CD8-positive, alpha-beta memory T cell (primary cell): ENCODE measurements around the gene TAF3. TPM values are rescaled to one million over a fixed set of nuclear protein-coding genes. Genes with fewer than 3 reads are reported as not detected.

Experiments used
- CTCF ChIA-PET: fragments of 350-600 bp; sonication (Branson Sonifier 250); formaldehyde crosslinking; loops from one replicate; lab custom pipeline; 2021; ENCODE audit warnings: antibody characterized with exemption; lab: Charles Lee
- POLR2A ChIA-PET: fragments of 350-600 bp; sonication (Branson Sonifier 250); formaldehyde crosslinking; loops from one replicate; lab custom pipeline; 2021; ENCODE audit warnings: antibody characterized with exemption; lab: Charles Lee
- DNase-seq, 5 donors: peaks; one replicate each; pipeline versions ENCODE4 v3.0.0 to v3.0.0-alpha.2; 2020 to 2022; ENCODE audit warnings: mixed read lengths in 1 of 5
- H3K27ac ChIP-seq: one replicate; pipeline ENCODE4 v1.7.0; 2013; ENCODE audit warnings: low read depth, mild to moderate bottlenecking, low read length, moderate library complexity
- H3K27me3 ChIP-seq: 2 replicates; pipeline ENCODE4 v1.7.0; 2013; ENCODE audit warnings: low read length, mild to moderate bottlenecking; ENCODE audit not compliant: insufficient read depth, poor library complexity, severe bottlenecking
- H3K36me3 ChIP-seq: 2 replicates; pipeline ENCODE4 v1.7.0; 2013; ENCODE audit warnings: mild to moderate bottlenecking, low read length, moderate library complexity; ENCODE audit not compliant: insufficient read depth
- H3K4me1 ChIP-seq: 2 replicates; pipeline ENCODE4 v1.7.0; 2013; ENCODE audit warnings: mild to moderate bottlenecking, low read length, moderate library complexity; ENCODE audit not compliant: insufficient read depth
- H3K4me3 ChIP-seq: 2 replicates; pipeline ENCODE4 v1.7.0; 2013; ENCODE audit warnings: mild to moderate bottlenecking, low read length
- H3K9me3 ChIP-seq: 2 replicates; pipeline ENCODE4 v1.7.0; 2013; ENCODE audit warnings: mild to moderate bottlenecking, low read length
- H3K27ac Mint-ChIP-seq, 8 donors: one replicate each; pipeline ENCODE4 v1.8.0; 2020 to 2021; ENCODE audit warnings: mixed read lengths in 8 of 8, mild to moderate bottlenecking in 6 of 8, inconsistent platforms in 3 of 8, moderate library complexity in 3 of 8
- H3K27me3 Mint-ChIP-seq, 2 donors: one replicate each; pipeline ENCODE4 v1.8.0; 2020 to 2021; ENCODE audit warnings: mixed read lengths in 2 of 2, mild to moderate bottlenecking in 1 of 2, moderate library complexity in 1 of 2
- H3K36me3 Mint-ChIP-seq, 3 donors: one replicate each; pipeline ENCODE4 v1.8.0; 2020 to 2021; ENCODE audit warnings: mixed read lengths in 3 of 3, inconsistent platforms in 1 of 3, mild to moderate bottlenecking in 1 of 3
- H3K4me1 Mint-ChIP-seq, 3 donors: one replicate each; pipeline ENCODE4 v1.8.0; 2020 to 2021; ENCODE audit warnings: mixed read lengths in 3 of 3, inconsistent platforms in 1 of 3, mild to moderate bottlenecking in 1 of 3
- H3K4me3 Mint-ChIP-seq, 7 donors: one replicate each; pipeline ENCODE4 v1.8.0; 2020 to 2021; ENCODE audit warnings: mixed read lengths in 7 of 7, mild to moderate bottlenecking in 6 of 7, moderate library complexity in 4 of 7, inconsistent platforms in 2 of 7
- H3K9me3 Mint-ChIP-seq, 5 donors: one replicate each; pipeline ENCODE4 v1.8.0; 2020 to 2022; ENCODE audit warnings: mixed read lengths in 5 of 5, mild to moderate bottlenecking in 3 of 5, moderate library complexity in 2 of 5, inconsistent platforms in 1 of 5
- polyA plus RNA-seq: library from polyadenylated mRNA; unstranded; fragments of 300-500 nt; fragmentation: Illumina TruSeq; gene quantifications from one replicate; pipeline ENCODE4 v1.2.3, GENCODE V29; 2021
- total RNA-seq, 2 experiments: library from RNA; stranded (reverse); gene quantifications; one replicate each; pipeline ENCODE4 v1.2.3, GENCODE V29; 2021

TAF3 gene
- total and polyA plus RNA-seq, 3 experiments from 2014 or later: 16.9 to 22.6 (median 22.5) TPM

DNA sequence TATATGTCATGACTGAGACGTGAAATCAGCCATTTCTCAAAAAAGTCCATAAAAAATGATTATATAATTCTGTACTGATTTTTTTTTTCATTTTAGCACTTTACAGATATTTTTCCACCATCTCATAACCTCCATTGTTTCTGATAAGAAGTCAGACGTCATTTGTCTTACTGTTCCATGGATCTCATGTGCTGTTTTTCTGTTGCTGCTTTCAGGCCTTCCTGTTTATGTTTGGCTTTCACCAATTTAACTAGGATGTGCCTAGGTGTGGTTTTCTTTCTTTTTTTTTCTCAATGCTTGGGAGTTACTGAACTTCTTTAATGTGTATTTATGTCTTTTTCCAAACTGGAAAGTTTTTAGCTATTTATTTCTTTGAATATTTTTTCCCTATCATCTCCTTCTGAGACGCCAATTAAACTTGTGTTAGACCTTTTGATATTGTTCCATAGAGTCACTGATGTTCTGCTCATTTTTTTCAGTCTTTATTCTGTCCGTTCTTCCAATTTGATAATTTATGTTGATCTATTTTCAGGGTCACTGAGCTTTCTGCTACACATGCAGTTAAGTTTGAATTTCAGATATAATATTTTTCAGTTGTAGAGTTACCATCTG, 43.3 kb downstream of the TAF3 start:
- DNase-seq: no peak
- no peak overlapping the region for H3K27ac Mint-ChIP-seq
- H3K9me3 Mint-ChIP-seq: peaks cover 16 to 26% (median 22%) of the 10 kb centered on the region in 5 donors
- Histone ChIP-seq H3K4me3 (no peak overlapping the region), H3K4me1 (no peaks in the 10 kb centered on the region), H3K9me3 (peaks cover 9% of the 10 kb centered on the region), H3K27me3 (no peaks in the 10 kb centered on the region), H3K27ac (no peak overlapping the region), H3K36me3 (no peaks in the 10 kb centered on the region)
- no peaks in the 10 kb centered on the region for H3K27me3 Mint-ChIP-seq
- no peak overlapping the region for H3K4me3 Mint-ChIP-seq
- CTCF ChIA-PET: interaction anchor here (2.4 kb wide), 1 partner anchor 9 kb away, joined by 5 read pairs; no protein-coding TSS in a partner anchor
- peaks cover 10 to 34% (median 30%) of the 10 kb centered on the region in 3 donors for H3K36me3 Mint-ChIP-seq
- peaks cover 27 to 49% (median 37%) of the 10 kb centered on the region in 3 donors for H3K4me1 Mint-ChIP-seq
- POLR2A ChIA-PET: no interaction called here

DNA sequence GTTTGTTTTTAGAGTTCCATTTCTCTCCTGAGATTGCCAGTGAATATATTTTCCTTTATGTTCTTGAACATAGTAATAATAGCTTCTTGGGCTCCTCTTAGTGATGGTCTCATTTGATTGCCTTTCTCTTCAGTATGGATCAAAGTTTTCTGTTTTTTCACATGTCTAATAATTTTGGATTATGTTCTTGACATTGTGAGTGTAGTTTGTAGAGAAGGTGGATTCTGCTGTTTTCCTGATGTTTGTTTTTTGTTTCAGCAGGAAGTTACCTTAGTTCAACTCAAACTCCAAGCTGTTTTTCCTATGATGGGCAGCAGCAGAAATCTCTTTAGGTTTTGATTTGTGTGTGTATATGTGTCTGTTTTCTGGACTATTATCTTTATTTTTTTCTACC, 43.8 kb downstream of the TAF3 start:
- ChIA-PET POLR2A (interaction anchor here (0.7 kb wide), 1 partner anchor 101 kb away, joined by 3 read pairs; no protein-coding TSS in a partner anchor), CTCF (interaction anchor here (2.4 kb wide), 1 partner anchor 9 kb away, joined by 5 read pairs; no protein-coding TSS in a partner anchor)
- H3K27ac Mint-ChIP-seq: no peak overlapping the region
- H3K9me3 Mint-ChIP-seq: peaks cover 16 to 26% (median 22%) of the 10 kb centered on the region in 5 donors
- Histone ChIP-seq H3K9me3 (peaks cover 9% of the 10 kb centered on the region), H3K4me1 (no peaks in the 10 kb centered on the region), H3K36me3 (no peaks in the 10 kb centered on the region), H3K27me3 (no peaks in the 10 kb centered on the region), H3K4me3 (no peak overlapping the region), H3K27ac (no peak overlapping the region)
- H3K4me1 Mint-ChIP-seq: peaks cover 24 to 44% (median 33%) of the 10 kb centered on the region in 3 donors
- no peak for DNase-seq
- H3K4me3 Mint-ChIP-seq: no peak overlapping the region
- peaks cover 10 to 34% (median 30%) of the 10 kb centered on the region in 3 donors for H3K36me3 Mint-ChIP-seq
- H3K27me3 Mint-ChIP-seq: no peaks in the 10 kb centered on the region

DNA sequence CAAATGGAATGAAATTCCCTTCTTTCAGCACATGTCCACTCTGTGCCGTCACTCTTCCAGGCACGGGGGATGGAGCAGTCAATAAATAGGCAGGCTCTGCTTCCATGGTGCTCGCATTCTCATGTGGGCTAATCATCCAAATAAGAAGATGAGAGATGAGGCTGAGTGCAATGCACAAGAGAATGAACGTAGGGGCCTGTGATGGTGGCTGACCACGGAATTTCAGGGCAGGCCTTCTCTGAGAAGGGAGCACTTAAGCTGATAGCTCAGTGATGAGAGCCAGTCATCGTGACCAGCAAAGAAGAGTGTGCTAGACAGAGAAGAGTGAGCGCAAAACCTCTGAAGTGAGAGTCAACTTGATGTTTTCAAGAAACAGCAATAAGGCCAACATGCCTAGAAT, 47.9 kb downstream of the TAF3 start:
- Histone ChIP-seq H3K9me3 (peaks cover 9% of the 10 kb centered on the region), H3K36me3 (no peaks in the 10 kb centered on the region), H3K4me1 (no peaks in the 10 kb centered on the region), H3K27me3 (no peaks in the 10 kb centered on the region), H3K4me3 (no peak overlapping the region), H3K27ac (no peak overlapping the region)
- peaks cover 13 to 18% (median 16%) of the 10 kb centered on the region in 5 donors for H3K9me3 Mint-ChIP-seq
- POLR2A ChIA-PET: no interaction called here
- peak overlapping the region in 1 of 8 donors; percentile 25 for H3K27ac Mint-ChIP-seq
- CTCF ChIA-PET: interaction anchor here (1.6 kb wide), 1 partner anchor 1436 kb away, joined by 3 read pairs; no protein-coding TSS in a partner anchor
- H3K4me3 Mint-ChIP-seq: peak overlapping the region in 1 of 7 donors; percentile 6
- H3K4me1 Mint-ChIP-seq: peaks cover 26 to 49% (median 43%) of the 10 kb centered on the region in 3 donors
- peaks cover 7 to 22% (median 21%) of the 10 kb centered on the region in 3 donors for H3K36me3 Mint-ChIP-seq
- no peaks in the 10 kb centered on the region for H3K27me3 Mint-ChIP-seq
- DNase-seq: no peak

GRCh38 chr10:7872041-7872442, 53.7 kb downstream of the TAF3 start:
- no peak overlapping the region for H3K27ac Mint-ChIP-seq
- no peaks in the 10 kb centered on the region for H3K36me3 Mint-ChIP-seq
- H3K27me3 Mint-ChIP-seq: no peaks in the 10 kb centered on the region
- H3K4me3 Mint-ChIP-seq: peak overlapping the region in 5 of 7 donors; percentile 22 to 68 (median 58)
- H3K9me3 ChIP-seq: no peaks in the 10 kb centered on the region
- ChIA-PET POLR2A (interaction anchor here (0.6 kb wide), 1 partner anchor 19 kb away, joined by 4 read pairs; no protein-coding TSS in a partner anchor), CTCF (interaction anchor here (1.6 to 2.1 kb wide), 2 partner anchors 9 to 1337 kb away, joined by 5 to 14 read pairs; no protein-coding TSS in a partner anchor)
- H3K27ac ChIP-seq: no peak overlapping the region
- no peaks in the 10 kb centered on the region for H3K27me3 ChIP-seq
- H3K4me3 ChIP-seq: no peak overlapping the region
- H3K36me3 ChIP-seq: no peaks in the 10 kb centered on the region
- peaks cover 19 to 43% (median 33%) of the 10 kb centered on the region in 3 donors for H3K4me1 Mint-ChIP-seq
- DNase-seq: peak in 2 of 5 donors; percentile 9 to 29
- H3K4me1 ChIP-seq: peaks cover 4% of the 10 kb centered on the region
- H3K9me3 Mint-ChIP-seq: no peaks in the 10 kb centered on the region

DNA sequence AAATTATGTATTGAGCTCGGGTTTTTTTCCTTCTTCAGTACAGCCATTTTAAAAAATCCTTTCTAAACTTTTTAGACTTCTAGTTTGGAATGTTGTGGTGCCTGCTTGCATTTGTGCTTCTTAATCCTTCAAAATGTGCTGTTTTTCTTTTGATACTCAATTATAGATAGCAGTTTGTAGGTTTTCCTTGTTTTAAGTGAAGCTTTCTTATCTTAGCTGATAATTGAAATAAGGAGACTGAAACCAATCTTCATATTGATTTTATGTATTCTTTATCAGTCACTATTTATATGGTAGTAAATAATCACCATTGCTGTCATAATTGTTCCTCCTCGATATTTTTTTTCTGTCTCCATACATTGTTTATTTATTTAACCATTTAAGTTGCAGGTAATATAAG, 56.6 kb downstream of the TAF3 start:
- POLR2A ChIA-PET: no interaction called here
- CTCF ChIA-PET: interaction anchor here (1.4 to 2.8 kb wide), 2 partner anchors 18 to 1334 kb away, joined by 3 to 11 read pairs; no protein-coding TSS in a partner anchor
- Mint-ChIP-seq H3K9me3 (no peaks in the 10 kb centered on the region), H3K4me3 (no peak overlapping the region), H3K27me3 (no peaks in the 10 kb centered on the region), H3K4me1 (peaks cover 14 to 34% (median 24%) of the 10 kb centered on the region in 3 donors), H3K36me3 (peaks cover 0 to 1% (median 0%) of the 10 kb centered on the region in 3 donors), H3K27ac (peak overlapping the region in 1 of 8 donors; percentile 47)
- Histone ChIP-seq H3K9me3 (no peaks in the 10 kb centered on the region), H3K27ac (no peak overlapping the region), H3K4me3 (no peak overlapping the region), H3K4me1 (peaks cover 4% of the 10 kb centered on the region), H3K27me3 (no peaks in the 10 kb centered on the region), H3K36me3 (no peaks in the 10 kb centered on the region)
- DNase-seq: no peak

- H3K9me3 ChIP-seq: no peaks in the 10 kb centered on the region
Observed at GRCh38 chr10:7876541-7877127, 58.3 kb downstream of the TAF3 start.

GRCh38 chr10:7881119-7881518, 62.8 kb downstream of the TAF3 start:
- Mint-ChIP-seq H3K4me3 (no peak overlapping the region), H3K4me1 (peaks cover 24 to 47% (median 27%) of the 10 kb centered on the region in 3 donors), H3K27ac (peak overlapping the region in 1 of 8 donors; percentile 43), H3K9me3 (no peaks in the 10 kb centered on the region), H3K27me3 (no peaks in the 10 kb centered on the region), H3K36me3 (peaks cover 0 to 3% (median 1%) of the 10 kb centered on the region in 3 donors)
- ChIA-PET POLR2A (no interaction called here), CTCF (no interaction called here)
- no peaks in the 10 kb centered on the region for H3K27me3 ChIP-seq
- no peaks in the 10 kb centered on the region for H3K36me3 ChIP-seq
- no peaks in the 10 kb centered on the region for H3K9me3 ChIP-seq
- H3K27ac ChIP-seq: no peak overlapping the region
- DNase-seq: no peak
- H3K4me1 ChIP-seq: no peaks in the 10 kb centered on the region
- H3K4me3 ChIP-seq: no peak overlapping the region

More at GRCh38 chr10:7876541-7877127, 58.3 kb downstream of the TAF3 start:
- no peaks in the 10 kb centered on the region for H3K27me3 ChIP-seq
- ChIA-PET POLR2A (no interaction called here), CTCF (interaction anchor here (1.9 kb wide), 1 partner anchor 1332 kb away, joined by 4 read pairs; no protein-coding TSS in a partner anchor)
- no peaks in the 10 kb centered on the region for H3K27me3 Mint-ChIP-seq
- no peak overlapping the region for H3K27ac Mint-ChIP-seq
- H3K36me3 Mint-ChIP-seq: peaks cover 0 to 1% (median 0%) of the 10 kb centered on the region in 3 donors
- H3K36me3 ChIP-seq: no peaks in the 10 kb centered on the region
- no peak overlapping the region for H3K4me3 ChIP-seq
- H3K27ac ChIP-seq: no peak overlapping the region
- no peak for DNase-seq
- H3K4me3 Mint-ChIP-seq: no peak overlapping the region
- peaks cover 14 to 35% (median 25%) of the 10 kb centered on the region in 3 donors for H3K4me1 Mint-ChIP-seq
- H3K9me3 Mint-ChIP-seq: no peaks in the 10 kb centered on the region
- peaks cover 4% of the 10 kb centered on the region for H3K4me1 ChIP-seq

GRCh38 chr10:7886056-7886455, 67.8 kb downstream of the TAF3 start:
- no peaks in the 10 kb centered on the region for H3K36me3 ChIP-seq
- ChIA-PET CTCF (no interaction called here), POLR2A (no interaction called here)
- H3K4me3 ChIP-seq: no peak overlapping the region
- no peaks in the 10 kb centered on the region for H3K4me1 ChIP-seq
- Mint-ChIP-seq H3K27me3 (no peaks in the 10 kb centered on the region), H3K27ac (peak overlapping the region in 1 of 8 donors; percentile 40), H3K4me3 (no peak overlapping the region), H3K9me3 (no peaks in the 10 kb centered on the region), H3K36me3 (peaks cover 0 to 9% (median 0%) of the 10 kb centered on the region in 3 donors), H3K4me1 (peaks cover 39 to 70% (median 41%) of the 10 kb centered on the region in 3 donors)
- DNase-seq: no peak
- no peaks in the 10 kb centered on the region for H3K27me3 ChIP-seq
- H3K27ac ChIP-seq: no peak overlapping the region
- H3K9me3 ChIP-seq: no peaks in the 10 kb centered on the region
